Measurements from ENCODE around the gene POLR2L.

POLR2L gene

GRCh38 chr11:815675-816432, 26.5 kb downstream of the POLR2L start:
- no peak overlapping the region for H3K27ac ChIP-seq
- DNase-seq (ENCODE audit: low read depth, low spot score), result no peak

- no peak overlapping the region for H3K27ac ChIP-seq
- no peak for DNase-seq (ENCODE audit: low read depth, low spot score)
Observed at GRCh38 chr11:813456-814096, 28.8 kb downstream of the POLR2L start.

GRCh38 chr11:813072-813455, 29.3 kb downstream of the POLR2L start:
- DNase-seq (ENCODE audit: low read depth, low spot score), result no peak
- no peak overlapping the region for H3K27ac ChIP-seq

GRCh38 chr11:812390-812789, 29.9 kb downstream of the POLR2L start:
- H3K27ac ChIP-seq, result peak overlapping the region; percentile 92
- no peak for DNase-seq (ENCODE audit: low read depth, low spot score)

GRCh38 chr11:811446-812245, 30.7 kb downstream of the POLR2L start:
- H3K27ac ChIP-seq, result peak overlapping the region; percentile 92
- no peak for DNase-seq (ENCODE audit: low read depth, low spot score)

- peak overlapping the region; percentile 92 for H3K27ac ChIP-seq
- DNase-seq (ENCODE audit: low read depth, low spot score), result no peak
Observed at GRCh38 chr11:810040-810567, 32.2 kb downstream of the POLR2L start.

GRCh38 chr11:809287-810039, 32.9 kb downstream of the POLR2L start, which contains the start of gene RPLP2:
Gene RPLP2 (plus strand): TSS chr11:809967. CDS start chr11:810235, 268 bp downstream.
- peak within 1 kb of the TSS; percentile 92 for H3K27ac ChIP-seq
- peak; percentile 85 for DNase-seq (ENCODE audit: low read depth, low spot score)

- DNase-seq (ENCODE audit: low read depth, low spot score), result no peak
- H3K27ac ChIP-seq, result peak overlapping the region; percentile 92
Observed at GRCh38 chr11:808427-809286, 33.7 kb downstream of the POLR2L start.

GRCh38 chr11:804599-804964, 37.7 kb downstream of the POLR2L start:
- peak overlapping the region; percentile 47 for H3K27ac ChIP-seq

GRCh38 chr11:803770-804598, 38.3 kb downstream of the POLR2L start:
- DNase-seq (ENCODE audit: low read depth, low spot score), result no peak
- no peak overlapping the region for H3K27ac ChIP-seq

More at GRCh38 chr11:804599-804964, 37.7 kb downstream of the POLR2L start:
- DNase-seq (ENCODE audit: low read depth, low spot score), result no peak

GRCh38 chr11:803467-803742, 38.9 kb downstream of the POLR2L start:
- no peak overlapping the region for H3K27ac ChIP-seq
- no peak for DNase-seq (ENCODE audit: low read depth, low spot score)

- no peak overlapping the region for H3K27ac ChIP-seq
- DNase-seq (ENCODE audit: low read depth, low spot score), result no peak
Observed at GRCh38 chr11:802693-803466, 39.4 kb downstream of the POLR2L start.

- no peak overlapping the region for H3K27ac ChIP-seq
- no peak for DNase-seq (ENCODE audit: low read depth, low spot score)
Observed at GRCh38 chr11:802018-802617, 40.2 kb downstream of the POLR2L start.

- H3K27ac ChIP-seq, result no peak overlapping the region
- DNase-seq (ENCODE audit: low read depth, low spot score), result no peak
Observed at GRCh38 chr11:801097-801780, 41.1 kb downstream of the POLR2L start.

GRCh38 chr11:800473-800872, 41.9 kb downstream of the POLR2L start:
- H3K27ac ChIP-seq, result no peak overlapping the region
- DNase-seq (ENCODE audit: low read depth, low spot score), result no peak

GRCh38 chr11:799641-800316, 42.5 kb downstream of the POLR2L start:
- DNase-seq (ENCODE audit: low read depth, low spot score), result no peak
- H3K27ac ChIP-seq, result no peak overlapping the region
